ENCODE data around the gene HNRNPCL1. TPM values are rescaled to one million over a fixed set of nuclear protein-coding genes. Genes with fewer than 3 reads are reported as not detected.

Gene HNRNPCL1
- total and polyA plus RNA-seq, 2 of the 8 experiments (the other 6 are each of a cell fraction or from before 2014, with no cell fraction given) = not detected

- no peak for TF ChIP-seq CHD7 (IDR thresholded peaks at IDR 0.05; ENCODE audit: insufficient replicate concordance, low read length)
- no peak for TF ChIP-seq ZNF274 (IDR thresholded peaks at IDR 0.05; ENCODE audit: borderline replicate concordance, extremely low read depth, low read length)
- TF ChIP-seq TAF7 (optimal IDR thresholded peaks at IDR 0.05; ENCODE audit: borderline replicate concordance, low read depth, low read length) = no peak
- no peak for TF ChIP-seq RXRA (IDR thresholded peaks at IDR 0.05; ENCODE audit: insufficient read depth, low read depth, low read length)
Observed at GRCh38 chr1:12809933-12810332, 38.6 kb downstream of the HNRNPCL1 start (continued).

Data from H1 (cell line).